ENCODE results near the gene SLC38A5. TPM values are rescaled to one million over a fixed set of nuclear protein-coding genes. Genes with fewer than 3 reads are reported as not detected.

SLC38A5 gene
- total and polyA plus RNA-seq, 9 of the 15 experiments (the other 6 are each of a cell fraction or from before 2014, with no cell fraction given): 9.3 to 228 (median 142) TPM

GRCh38 chrX:48511560-48511959, 41.5 kb upstream of the SLC38A5 start (continued):
- TF ChIP-seq RAD51 (IDR thresholded peaks at IDR 0.05; ENCODE audit: borderline replicate concordance, low read depth): no peak
- TF ChIP-seq, protein P1, sequence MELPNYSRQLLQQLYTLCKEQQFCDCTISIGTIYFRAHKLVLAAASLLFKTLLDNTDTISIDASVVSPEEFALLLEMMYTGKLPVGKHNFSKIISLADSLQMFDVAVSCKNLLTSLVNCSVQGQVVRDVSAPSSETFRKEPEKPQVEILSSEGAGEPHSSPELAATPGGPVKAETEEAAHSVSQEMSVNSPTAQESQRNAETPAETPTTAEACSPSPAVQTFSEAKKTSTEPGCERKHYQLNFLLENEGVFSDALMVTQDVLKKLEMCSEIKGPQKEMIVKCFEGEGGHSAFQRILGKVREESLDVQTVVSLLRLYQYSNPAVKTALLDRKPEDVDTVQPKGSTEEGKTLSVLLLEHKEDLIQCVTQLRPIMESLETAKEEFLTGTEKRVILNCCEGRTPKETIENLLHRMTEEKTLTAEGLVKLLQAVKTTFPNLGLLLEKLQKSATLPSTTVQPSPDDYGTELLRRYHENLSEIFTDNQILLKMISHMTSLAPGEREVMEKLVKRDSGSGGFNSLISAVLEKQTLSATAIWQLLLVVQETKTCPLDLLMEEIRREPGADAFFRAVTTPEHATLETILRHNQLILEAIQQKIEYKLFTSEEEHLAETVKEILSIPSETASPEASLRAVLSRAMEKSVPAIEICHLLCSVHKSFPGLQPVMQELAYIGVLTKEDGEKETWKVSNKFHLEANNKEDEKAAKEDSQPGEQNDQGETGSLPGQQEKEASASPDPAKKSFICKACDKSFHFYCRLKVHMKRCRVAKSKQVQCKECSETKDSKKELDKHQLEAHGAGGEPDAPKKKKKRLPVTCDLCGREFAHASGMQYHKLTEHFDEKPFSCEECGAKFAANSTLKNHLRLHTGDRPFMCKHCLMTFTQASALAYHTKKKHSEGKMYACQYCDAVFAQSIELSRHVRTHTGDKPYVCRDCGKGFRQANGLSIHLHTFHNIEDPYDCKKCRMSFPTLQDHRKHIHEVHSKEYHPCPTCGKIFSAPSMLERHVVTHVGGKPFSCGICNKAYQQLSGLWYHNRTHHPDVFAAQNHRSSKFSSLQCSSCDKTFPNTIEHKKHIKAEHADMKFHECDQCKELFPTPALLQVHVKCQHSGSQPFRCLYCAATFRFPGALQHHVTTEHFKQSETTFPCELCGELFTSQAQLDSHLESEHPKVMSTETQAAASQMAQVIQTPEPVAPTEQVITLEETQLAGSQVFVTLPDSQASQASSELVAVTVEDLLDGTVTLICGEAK (IDR thresholded peaks at IDR 0.05): no peak
- TF ChIP-seq, protein P1 (CRISPR knock-in tag; IDR thresholded peaks at IDR 0.05): no peak
- no peak for TF ChIP-seq SRSF1 (IDR thresholded peaks at IDR 0.05; ENCODE audit: low read depth, low read length)
- TF ChIP-seq PHB (CRISPR knock-in tag; IDR thresholded peaks at IDR 0.05): no peak
- no peak for TF ChIP-seq PHF21A (IDR thresholded peaks at IDR 0.05; ENCODE audit: borderline replicate concordance, low read depth)
- TF ChIP-seq GABPA (tag; conservative IDR thresholded peaks at IDR 0.05; ENCODE audit: low read depth): no peak
- TF ChIP-seq, protein P2, sequence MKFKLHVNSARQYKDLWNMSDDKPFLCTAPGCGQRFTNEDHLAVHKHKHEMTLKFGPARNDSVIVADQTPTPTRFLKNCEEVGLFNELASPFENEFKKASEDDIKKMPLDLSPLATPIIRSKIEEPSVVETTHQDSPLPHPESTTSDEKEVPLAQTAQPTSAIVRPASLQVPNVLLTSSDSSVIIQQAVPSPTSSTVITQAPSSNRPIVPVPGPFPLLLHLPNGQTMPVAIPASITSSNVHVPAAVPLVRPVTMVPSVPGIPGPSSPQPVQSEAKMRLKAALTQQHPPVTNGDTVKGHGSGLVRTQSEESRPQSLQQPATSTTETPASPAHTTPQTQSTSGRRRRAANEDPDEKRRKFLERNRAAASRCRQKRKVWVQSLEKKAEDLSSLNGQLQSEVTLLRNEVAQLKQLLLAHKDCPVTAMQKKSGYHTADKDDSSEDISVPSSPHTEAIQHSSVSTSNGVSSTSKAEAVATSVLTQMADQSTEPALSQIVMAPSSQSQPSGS (CRISPR knock-in tag; IDR thresholded peaks at IDR 0.05): no peak
- no peak for TF ChIP-seq NCOA4 (IDR thresholded peaks at IDR 0.05; ENCODE audit: partially characterized antibody)
- no peak for TF ChIP-seq DIDO1 (tag; IDR thresholded peaks at IDR 0.05; ENCODE audit: low read depth)

Data from K562 (cell line).